HG03354 (cell line): ENCODE results near the gene LRRIQ3.
"Not testable (repeated sequence)": the region's sequence is repeated elsewhere in the genome, so short reads cannot be mapped to it uniquely, and the experiment has no call there.

Experiments
- ATAC-seq: cut with Tn5 transposase; IDR thresholded peaks from one replicate; pipeline ENCODE4 v1.9.1; 2021; ENCODE audit warnings: mild to moderate bottlenecking; ENCODE audit not compliant: unreplicated experiment, poor library complexity, severe bottlenecking

LRRIQ3 gene

DNA sequence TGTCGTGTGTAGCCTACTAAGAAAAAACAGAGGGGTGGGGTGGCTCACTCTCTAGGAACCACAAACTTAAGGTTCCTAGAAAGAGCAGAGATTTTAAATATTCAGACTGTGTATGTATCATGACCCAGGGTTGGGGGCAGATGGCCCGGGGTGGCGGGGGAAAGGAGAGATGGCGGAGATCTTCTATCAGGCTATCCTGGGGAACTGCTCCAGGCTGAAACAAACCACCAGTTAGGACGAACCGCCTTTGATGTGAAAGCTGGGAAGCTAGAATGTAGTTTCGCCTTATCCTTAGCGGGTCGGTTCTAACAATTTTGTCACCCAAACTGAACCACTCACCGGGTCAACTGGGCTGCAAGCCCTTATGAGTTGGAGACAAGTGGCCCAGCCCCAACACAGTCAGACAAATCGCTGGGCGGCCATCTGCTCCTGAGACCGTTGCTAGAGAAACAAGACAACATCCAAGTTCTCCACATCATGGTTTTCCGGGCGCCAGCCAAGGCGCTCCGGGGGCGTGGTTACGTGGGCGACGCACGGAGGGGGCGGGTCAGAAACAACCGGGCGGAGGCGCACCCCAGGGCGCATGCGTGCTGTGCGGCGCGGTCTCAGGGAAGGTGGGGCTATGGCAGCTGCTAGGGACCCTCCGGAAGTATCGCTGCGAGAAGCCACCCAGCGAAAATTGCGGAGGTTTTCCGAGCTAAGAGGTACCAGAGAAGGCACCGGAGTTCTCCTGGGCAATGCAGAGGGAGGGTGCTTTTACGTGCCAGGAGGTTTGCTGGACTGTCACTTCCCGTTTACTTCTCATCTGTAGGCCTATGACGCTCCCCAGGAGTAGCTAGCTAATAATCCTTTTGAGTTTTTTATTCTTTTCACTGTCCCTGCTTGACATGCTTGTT is at the start of gene LRRIQ3, which contains the start of gene FPGT:
TSS of gene LRRIQ3 (minus strand) at position 520 of the 896 bp plus-strand sequence. CDS start 14,492 bp downstream, outside the sequence.
TSS of gene FPGT (plus strand) at position 586 of the 896 bp plus-strand sequence. CDS start at position 623, 37 bp downstream.
- ATAC-seq: peak; percentile 95

- no peak for ATAC-seq
These were observed 48.3 kb upstream of the LRRIQ3 start for GRCh38 chr1:74246315-74246714.

DNA sequence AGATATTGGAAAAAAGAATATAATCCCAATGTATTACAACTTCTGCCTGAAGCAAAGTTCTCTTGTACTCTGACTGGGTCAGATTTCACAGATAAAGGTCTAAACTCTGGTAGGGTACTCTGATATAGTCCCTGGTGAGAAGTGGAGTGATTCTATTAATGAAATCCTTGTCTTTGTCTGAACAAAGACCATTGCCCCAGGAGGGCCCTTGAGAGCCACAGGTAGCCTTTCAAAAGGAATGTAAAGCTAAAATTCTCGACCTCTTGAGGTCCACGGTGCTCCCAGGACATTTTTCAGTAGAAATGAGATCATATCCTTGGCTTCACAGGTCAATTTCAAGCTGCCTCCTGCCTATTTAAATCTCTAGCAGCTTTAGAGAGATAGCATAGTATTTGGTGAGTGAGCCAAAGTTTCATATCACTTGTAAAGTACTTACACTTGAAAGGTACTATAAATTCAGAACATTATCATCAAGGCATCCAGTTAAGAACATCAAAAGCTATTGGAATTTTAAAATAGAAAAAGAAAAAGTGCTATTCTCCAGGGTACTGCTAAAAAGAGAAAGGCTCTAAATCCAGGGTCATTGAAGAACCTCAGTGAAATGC is 47.3 kb upstream of the LRRIQ3 start:
- no peak for ATAC-seq

- no peak for ATAC-seq
These were observed 39.8 kb upstream of the LRRIQ3 start for GRCh38 chr1:74237787-74238186.

DNA sequence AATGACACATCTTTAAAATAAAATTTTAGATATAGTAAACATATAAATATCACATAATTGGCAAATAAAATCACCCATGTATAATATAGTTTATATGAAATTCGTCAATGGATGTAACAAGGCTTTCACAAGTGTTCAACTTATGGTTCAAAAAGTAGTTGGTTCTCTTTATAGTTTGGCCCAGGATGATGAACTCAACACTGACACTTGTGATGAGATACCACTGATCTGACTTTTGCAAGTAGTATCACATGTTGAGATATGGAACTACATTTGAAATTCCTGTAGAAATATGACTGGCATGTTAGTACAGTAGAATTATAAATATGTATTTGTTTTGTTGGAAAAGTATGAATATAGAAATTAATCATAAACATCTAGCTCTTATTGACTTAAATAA is 39.1 kb upstream of the LRRIQ3 start:
- ATAC-seq: no peak

- ATAC-seq: no peak
These were observed 38.5 kb upstream of the LRRIQ3 start for GRCh38 chr1:74236440-74236839.

DNA sequence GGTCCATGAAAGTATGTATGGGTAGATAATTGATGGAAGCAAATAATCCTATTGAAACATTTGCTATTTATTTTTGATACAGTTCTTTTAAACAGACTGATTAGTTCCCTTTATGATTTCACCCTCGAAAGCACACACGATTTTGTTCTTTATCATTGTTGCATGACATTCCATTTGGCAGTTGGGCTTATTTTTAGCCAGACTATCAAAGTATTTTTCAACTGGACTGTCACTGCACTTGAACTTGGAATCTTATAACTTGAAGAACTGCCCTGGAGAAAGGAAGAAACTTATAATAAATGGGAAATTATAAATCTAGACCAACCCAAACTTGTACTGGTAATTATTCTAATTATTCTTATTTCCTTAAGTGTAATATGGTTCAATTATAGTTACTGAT is 37.2 kb upstream of the LRRIQ3 start, which contains the start of gene TNNI3K:
TSS of gene TNNI3K (plus strand) at position 235 of the 400 bp plus-strand sequence. CDS start at position 300, 65 bp downstream.
- no peak for ATAC-seq

DNA sequence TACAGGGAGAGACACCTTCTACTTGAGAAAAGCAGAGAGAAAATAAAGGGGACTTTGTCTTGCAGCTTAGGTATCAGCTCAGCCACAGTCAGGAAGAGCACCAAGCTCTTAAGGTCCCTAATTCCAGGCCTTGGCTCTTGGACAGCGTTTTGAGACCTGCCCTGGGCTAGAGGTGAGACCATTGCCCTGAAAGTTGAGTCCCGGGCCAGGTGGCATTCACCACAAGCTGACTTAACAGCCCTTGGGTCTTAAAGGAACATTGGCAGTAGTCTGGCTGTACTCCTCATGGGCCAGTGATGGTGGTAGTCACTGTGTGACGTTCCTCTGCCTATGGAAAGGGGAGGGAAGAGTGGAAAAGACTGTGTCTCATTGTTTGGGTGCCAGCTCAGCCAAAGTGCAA is 25.5 kb upstream of the LRRIQ3 start:
- ATAC-seq: no peak

- ATAC-seq: no peak
These were observed 24.7 kb upstream of the LRRIQ3 start for GRCh38 chr1:74222701-74223100.

GRCh38 chr1:74215229-74215628 is 17.3 kb upstream of the LRRIQ3 start:
- ATAC-seq: no peak

- ATAC-seq: no peak
These were observed 7.3 kb upstream of the LRRIQ3 start for GRCh38 chr1:74205266-74205665.

- ATAC-seq: no peak
These were observed 1.5 kb upstream of the LRRIQ3 start for GRCh38 chr1:74199504-74199903.

DNA sequence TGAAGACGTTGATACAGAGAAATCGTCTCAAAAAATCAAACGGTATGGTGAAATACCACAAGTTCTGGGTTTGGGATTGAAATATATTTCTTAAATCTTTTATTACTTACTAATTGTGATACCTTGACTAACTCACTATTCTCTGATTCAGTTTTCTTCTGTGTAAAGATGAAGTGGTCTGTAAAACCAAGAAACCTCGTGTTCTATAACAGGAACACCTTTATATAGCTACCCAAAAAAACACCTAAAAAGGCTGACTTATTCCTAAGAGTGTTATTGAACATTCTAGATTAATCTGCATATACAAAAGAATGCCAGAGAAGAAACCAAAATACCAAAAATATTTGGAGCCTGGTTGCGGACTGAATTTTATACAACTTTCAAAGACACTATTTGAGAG is 721 bp downstream of the LRRIQ3 start:
- ATAC-seq: no peak

DNA sequence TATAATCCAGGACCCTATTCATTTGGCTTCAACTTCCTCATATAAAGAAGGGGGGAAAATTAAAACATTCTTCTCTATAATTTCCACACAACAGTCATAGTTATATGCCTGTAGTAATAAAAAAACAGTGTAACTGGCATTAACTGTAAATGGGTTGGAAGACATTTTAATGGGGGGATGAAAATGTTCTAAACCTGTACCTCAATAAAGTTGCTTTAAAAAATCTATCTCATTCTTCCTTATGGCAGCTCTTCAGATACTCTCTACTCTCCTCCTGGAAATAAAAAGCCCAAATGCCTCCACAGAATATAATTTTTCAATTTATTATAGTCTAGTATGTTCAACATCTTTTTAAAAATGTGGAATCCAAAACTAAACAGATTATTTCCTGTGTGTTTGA is 2.6 kb downstream of the LRRIQ3 start:
- no peak for ATAC-seq

DNA sequence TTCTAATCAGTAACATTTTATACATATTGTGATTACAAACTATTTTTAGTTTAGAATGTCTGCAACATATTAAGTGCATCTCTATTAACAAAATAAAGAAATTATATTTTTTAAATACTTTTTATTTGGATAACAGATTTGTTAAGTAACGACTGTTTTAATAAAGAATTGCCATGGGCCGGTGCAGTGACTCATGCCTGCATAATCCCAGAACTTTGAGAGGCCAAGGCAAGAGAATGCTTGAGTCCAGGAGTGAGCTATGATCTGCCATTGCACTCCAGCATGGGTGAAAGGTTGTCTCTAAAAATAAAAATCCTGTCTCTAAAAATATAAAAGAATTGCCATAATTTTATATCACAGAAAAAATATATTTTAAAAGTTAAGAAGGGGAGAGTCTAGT is 4.1 kb downstream of the LRRIQ3 start:
- ATAC-seq: no peak

- ATAC-seq: no peak
These were observed 17.5 kb downstream of the LRRIQ3 start for GRCh38 chr1:74180490-74180889.

GRCh38 chr1:74174423-74174822 is 23.6 kb downstream of the LRRIQ3 start:
- not testable (repeated sequence) for ATAC-seq

DNA sequence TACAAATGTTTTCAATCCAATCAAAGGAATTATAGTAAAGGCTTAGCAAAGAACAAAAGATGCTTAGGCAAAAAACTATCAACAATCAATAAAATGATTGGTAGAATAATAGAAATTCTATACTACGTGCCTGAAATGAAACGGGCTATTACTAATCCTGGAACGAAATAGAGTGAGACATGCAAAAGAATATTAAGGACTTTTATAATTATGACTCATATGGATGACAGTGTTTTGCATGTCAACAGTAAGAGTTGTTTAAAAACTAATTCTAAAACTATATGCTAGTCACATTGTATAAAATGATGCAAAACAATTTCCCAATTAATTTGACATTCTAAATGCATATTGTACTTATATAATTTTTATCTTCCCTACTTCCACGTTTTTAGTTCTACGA is 35.6 kb downstream of the LRRIQ3 start:
- ATAC-seq: no peak

DNA sequence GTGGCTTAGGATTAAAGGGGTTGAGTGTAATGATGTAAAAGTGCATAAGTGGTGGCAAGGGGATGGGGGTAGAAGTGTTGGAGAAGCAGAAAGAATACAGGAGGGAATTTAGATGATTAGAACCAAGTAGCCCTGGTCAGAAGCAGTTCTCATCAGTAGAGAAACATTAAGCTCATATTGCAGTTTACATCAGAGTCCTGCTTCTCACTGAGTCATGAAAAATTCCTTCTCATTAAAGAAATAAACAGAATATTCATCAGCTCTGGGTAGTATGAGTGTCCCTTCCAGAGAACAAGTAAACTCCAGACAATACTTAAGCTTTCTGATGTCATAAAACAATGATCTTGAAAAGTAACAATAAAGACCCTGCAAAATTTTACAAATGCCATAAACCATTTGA is 36.5 kb downstream of the LRRIQ3 start:
- ATAC-seq: no peak

DNA sequence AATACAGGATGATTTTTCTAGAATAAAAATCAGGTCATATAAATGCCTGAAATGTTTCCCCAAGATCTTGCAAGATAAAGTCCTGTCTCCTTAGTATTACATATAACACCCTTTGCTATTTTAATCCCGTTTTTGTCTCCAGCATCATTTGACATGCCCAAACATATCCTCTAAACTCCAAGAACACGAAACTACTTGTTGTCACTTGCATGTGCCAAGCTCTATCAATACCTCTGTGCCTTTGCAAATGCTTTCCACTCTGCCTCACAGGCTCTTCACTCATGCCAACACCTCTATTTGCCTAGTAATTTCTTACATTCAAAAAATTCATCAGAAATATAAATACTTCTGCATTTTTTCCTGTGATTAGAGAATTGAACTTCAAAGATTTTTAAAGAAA is 37.9 kb downstream of the LRRIQ3 start:
- no peak for ATAC-seq

DNA sequence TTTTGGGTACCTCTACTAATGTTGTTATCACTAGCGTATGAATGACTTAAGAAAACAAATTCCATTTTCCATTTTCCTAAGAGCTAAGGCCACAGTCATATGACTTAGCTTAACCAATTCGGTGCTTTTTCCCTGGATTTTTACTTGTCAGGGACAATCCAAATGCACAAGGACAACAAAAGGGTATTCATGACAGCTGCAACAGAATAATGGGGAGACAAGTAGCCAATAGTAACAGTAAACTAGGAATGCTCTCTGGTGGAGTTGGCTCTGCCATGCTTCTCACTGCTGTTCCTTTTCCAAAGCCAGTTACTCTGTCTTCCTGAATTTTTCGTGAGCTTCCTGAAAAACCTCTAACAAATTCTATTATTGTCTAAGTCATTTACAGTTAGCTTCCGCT is 52.9 kb downstream of the LRRIQ3 start:
- ATAC-seq: no peak
